Testis (tissue), 2 donors: ENCODE measurements around the gene TLX2.

Experiments used
- POLR2A ChIP-seq: fragments of 450-650 bp; IDR thresholded peaks from one replicate; pipeline ENCODE4 v1.6.1; 2017; ENCODE audit warnings: antibody characterized with exemption, mild to moderate bottlenecking, moderate library complexity
- TF ChIP-seq, protein P1 (sequence below), 3 experiments: fragments of 450-650 bp in 2 of 3; fragments of 200-600 bp in 1 of 3; sonication (generic) in 1 of 3; IDR thresholded peaks; one replicate each; pipeline ENCODE4 v1.5.1; 2016 to 2019; ENCODE audit warnings: antibody characterized with exemption in 3 of 3, mild to moderate bottlenecking in 2 of 3, moderate library complexity in 1 of 3

DNA sequence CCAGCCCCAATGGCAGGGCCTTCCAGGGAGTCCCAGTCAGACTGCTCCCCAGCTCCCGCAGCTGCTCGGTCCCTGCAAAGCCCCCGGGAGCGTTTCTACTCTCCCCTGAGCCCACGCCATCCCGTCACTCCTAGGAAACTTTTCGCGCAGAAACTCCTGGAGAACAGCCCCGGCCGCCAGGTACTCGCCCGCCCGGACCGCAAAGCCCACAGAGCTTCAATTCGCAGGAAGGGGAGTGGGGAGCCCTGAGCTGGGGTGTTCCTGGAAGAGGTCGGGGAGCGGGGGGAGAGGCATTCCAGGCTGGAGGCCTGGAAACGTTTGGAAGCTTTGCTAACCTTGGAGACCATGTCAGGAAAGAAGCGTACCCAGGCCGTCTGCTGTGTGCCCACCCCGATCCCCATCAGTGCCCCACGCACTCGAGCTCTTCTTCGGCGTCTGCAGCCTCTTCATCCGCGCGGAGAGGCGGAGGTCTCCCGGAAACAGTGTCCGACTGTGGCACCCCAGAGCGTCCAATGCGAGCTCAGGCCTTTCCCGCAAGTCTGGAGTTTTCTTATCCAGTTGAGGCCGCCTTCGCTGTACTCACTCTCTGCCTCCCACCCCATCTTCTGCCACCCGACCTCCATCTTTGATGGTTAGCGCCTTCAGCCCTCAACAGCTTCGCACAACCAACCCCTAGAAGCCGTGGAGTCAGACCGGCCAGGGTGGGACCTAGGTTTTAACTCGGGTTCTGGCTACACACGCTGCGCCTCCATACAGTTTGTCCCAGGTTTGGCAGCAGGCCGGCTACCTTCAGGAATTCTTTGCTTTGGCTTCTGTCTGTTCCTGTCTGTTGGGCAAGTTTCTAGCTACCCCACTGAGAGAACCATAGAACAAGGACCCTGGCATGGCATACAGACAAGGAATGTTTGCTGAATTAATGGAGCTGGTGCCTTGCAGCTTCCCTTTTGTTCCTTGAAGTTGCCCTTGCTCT, 10.5 kb upstream of the TLX2 start:
- TF ChIP-seq, protein P1, sequence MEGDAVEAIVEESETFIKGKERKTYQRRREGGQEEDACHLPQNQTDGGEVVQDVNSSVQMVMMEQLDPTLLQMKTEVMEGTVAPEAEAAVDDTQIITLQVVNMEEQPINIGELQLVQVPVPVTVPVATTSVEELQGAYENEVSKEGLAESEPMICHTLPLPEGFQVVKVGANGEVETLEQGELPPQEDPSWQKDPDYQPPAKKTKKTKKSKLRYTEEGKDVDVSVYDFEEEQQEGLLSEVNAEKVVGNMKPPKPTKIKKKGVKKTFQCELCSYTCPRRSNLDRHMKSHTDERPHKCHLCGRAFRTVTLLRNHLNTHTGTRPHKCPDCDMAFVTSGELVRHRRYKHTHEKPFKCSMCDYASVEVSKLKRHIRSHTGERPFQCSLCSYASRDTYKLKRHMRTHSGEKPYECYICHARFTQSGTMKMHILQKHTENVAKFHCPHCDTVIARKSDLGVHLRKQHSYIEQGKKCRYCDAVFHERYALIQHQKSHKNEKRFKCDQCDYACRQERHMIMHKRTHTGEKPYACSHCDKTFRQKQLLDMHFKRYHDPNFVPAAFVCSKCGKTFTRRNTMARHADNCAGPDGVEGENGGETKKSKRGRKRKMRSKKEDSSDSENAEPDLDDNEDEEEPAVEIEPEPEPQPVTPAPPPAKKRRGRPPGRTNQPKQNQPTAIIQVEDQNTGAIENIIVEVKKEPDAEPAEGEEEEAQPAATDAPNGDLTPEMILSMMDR (IDR thresholded peaks at IDR 0.05), result no peak
- TF ChIP-seq POLR2A, result no peak
